ENCODE data around the gene IFNAR1.
A peak's percentile ranks its signal among the peaks of the same experiment; 100 is the strongest.
"Not testable (repeated sequence)": the region's sequence is repeated elsewhere in the genome, so short reads cannot be mapped to it uniquely, and the experiment has no call there.

IFNAR1 gene

DNA sequence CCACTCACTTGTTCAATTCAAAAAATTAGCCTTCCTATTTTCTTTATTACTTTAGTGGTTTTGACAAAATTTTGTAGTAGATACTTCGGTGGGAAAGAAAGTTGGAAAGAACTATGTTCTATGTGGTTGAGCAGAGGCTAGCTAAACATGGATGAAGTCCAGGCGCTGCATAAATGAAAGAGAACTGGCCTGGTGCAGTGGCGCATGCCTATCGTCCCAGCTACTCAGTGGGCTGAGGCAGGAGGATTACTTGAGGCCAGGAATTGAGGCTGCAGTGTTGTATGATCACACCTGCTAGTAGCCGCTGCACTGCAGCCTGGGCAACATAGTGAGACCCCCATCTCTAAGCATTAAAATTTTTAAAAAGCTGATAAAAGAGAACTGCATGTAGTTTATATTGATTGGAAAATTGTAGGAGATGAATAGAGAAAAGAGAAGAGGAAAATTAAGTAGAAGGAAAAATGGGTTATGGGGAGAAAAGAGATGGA lies 21.0 kb downstream of the IFNAR1 start:
- DNase-seq: no peak
- TF ChIP-seq POLR2A (IDR thresholded peaks at IDR 0.05; ENCODE audit: low read length) (no peak), GATA1 (IDR thresholded peaks at IDR 0.05; ENCODE audit: low read depth, low read length) (no peak)

DNA sequence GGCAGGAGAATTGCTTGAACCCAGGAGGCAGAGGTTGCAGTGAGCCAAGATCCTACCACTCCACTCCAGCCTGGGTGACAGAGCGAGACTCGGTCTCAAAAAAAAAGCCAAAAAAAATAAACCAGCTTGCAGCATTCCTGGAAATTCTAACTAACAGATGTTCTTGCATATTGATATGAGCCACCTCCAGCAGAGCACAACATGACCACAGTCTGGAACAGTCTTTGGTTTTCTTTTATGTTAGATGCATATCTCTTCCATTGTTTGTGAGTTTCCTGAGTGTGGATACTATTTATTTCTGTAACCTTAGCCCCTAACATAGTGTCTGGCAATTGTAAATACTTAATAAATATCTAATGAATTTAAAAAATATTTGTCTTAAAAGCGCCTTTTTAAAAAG lies 23.9 kb downstream of the IFNAR1 start:
- no peak for TF ChIP-seq GATA1 (IDR thresholded peaks at IDR 0.05; ENCODE audit: low read depth, low read length)
- no peak for TF ChIP-seq POLR2A (IDR thresholded peaks at IDR 0.05; ENCODE audit: low read length)
- DNase-seq: no peak

DNA sequence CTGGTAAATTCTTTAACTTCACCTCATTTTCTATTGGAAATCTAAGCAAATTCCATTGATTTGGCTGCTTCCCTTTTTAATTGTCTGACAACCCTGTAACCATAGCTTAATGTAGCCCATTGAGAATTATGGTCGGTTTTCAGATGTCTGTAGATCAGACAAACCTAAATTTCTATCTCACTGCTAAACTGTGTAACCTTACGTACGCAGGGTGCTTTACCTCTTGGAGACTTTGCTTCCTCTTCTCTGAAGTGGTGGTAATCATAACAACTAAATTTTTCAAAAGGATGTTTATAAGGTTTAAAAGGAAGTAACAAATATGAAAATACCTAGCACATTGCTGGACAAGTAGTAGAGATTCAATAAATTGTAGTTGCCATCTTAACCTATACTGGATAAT lies 25.9 kb downstream of the IFNAR1 start:
- TF ChIP-seq GATA1 (IDR thresholded peaks at IDR 0.05; ENCODE audit: low read depth, low read length): no peak
- TF ChIP-seq POLR2A (IDR thresholded peaks at IDR 0.05; ENCODE audit: low read length): no peak

DNA sequence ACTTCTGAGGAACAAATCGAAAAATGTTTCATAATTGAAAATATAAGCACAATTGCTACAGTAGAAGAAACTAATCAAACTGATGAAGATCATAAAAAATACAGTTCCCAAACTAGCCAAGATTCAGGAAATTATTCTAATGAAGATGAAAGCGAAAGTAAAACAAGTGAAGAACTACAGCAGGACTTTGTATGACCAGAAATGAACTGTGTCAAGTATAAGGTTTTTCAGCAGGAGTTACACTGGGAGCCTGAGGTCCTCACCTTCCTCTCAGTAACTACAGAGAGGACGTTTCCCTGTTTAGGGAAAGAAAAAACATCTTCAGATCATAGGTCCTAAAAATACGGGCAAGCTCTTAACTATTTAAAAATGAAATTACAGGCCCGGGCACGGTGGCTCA lies 30.6 kb downstream of the IFNAR1 start:
- no peak for DNase-seq
- TF ChIP-seq POLR2A (IDR thresholded peaks at IDR 0.05; ENCODE audit: low read length): no peak
- no peak for TF ChIP-seq GATA1 (IDR thresholded peaks at IDR 0.05; ENCODE audit: low read depth, low read length)

More for the DNA sequence above, 25.9 kb downstream of the IFNAR1 start:
- DNase-seq: no peak

DNA sequence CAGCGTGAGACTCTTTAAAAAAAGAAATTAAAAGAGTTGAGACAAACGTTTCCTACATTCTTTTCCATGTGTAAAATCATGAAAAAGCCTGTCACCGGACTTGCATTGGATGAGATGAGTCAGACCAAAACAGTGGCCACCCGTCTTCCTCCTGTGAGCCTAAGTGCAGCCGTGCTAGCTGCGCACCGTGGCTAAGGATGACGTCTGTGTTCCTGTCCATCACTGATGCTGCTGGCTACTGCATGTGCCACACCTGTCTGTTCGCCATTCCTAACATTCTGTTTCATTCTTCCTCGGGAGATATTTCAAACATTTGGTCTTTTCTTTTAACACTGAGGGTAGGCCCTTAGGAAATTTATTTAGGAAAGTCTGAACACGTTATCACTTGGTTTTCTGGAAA lies 31.2 kb downstream of the IFNAR1 start:
- TF ChIP-seq GATA1 (IDR thresholded peaks at IDR 0.05; ENCODE audit: low read depth, low read length) (no peak), POLR2A (IDR thresholded peaks at IDR 0.05; ENCODE audit: low read length) (no peak)
- no peak for DNase-seq

DNA sequence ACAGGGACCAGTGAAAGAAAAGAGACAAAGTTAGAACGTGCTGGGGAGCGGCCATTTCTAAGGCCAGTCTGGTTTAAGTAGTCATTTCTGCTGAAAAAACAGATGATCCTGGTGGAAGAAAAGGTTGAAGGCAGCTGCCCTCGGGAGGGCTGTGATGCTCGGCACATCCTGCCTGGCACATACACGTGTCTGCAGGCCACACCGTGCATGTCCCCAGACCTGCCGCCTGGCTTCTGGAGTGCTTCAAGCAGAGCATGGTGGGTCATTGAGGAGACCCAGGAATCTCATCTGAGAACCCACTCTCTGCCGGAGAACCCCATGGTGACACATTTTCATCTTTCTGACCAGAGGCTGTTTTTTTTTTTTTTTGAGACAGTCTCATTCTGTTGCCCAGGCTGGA lies 32.4 kb downstream of the IFNAR1 start:
- no peak for TF ChIP-seq GATA1 (IDR thresholded peaks at IDR 0.05; ENCODE audit: low read depth, low read length)
- TF ChIP-seq POLR2A (IDR thresholded peaks at IDR 0.05; ENCODE audit: low read length): no peak
- DNase-seq: no peak

DNA sequence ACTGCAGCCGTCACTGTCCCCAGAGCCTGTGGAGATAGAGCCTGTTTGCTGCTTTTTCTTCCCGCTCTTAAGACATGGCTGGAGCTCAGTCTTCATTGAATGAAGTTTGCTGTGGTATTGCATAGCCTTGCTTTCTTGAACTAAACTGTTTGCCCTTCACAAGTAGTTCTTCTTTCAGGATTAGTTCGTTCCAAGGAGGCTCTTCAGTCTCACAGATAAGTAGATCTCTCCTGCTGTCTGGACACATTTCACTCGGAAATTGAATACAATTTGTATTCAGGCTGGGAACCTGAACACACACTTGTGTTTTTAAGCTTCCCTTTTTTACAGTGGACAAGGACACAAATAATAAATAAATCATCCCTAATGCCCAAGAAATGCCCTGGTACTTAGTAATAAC lies 34.7 kb downstream of the IFNAR1 start:
- DNase-seq: no peak
- no peak for TF ChIP-seq GATA1 (IDR thresholded peaks at IDR 0.05; ENCODE audit: low read depth, low read length)
- TF ChIP-seq POLR2A (IDR thresholded peaks at IDR 0.05; ENCODE audit: low read length): no peak

DNA sequence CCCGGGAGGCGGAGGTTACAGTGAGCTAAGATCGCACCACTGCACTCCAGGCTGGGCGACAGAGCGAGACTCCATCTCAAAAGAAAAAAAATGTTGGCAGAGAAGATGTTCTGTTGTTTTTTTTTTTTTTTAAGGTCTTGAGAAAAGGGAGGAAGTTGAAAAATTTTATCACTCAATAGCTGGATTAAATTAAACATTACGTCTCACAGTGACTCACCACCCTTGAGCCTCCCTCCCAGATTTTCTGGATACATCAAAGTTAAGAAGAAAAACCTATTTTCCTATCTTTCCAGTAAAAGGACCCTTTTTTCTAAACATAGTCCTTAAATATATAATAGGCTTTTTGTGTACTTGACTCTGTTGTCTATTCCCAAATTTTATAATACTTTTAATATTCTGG lies 35.5 kb downstream of the IFNAR1 start:
- DNase-seq: no peak
- TF ChIP-seq GATA1 (IDR thresholded peaks at IDR 0.05; ENCODE audit: low read depth, low read length): no peak
- TF ChIP-seq POLR2A (IDR thresholded peaks at IDR 0.05; ENCODE audit: low read length): no peak

DNA sequence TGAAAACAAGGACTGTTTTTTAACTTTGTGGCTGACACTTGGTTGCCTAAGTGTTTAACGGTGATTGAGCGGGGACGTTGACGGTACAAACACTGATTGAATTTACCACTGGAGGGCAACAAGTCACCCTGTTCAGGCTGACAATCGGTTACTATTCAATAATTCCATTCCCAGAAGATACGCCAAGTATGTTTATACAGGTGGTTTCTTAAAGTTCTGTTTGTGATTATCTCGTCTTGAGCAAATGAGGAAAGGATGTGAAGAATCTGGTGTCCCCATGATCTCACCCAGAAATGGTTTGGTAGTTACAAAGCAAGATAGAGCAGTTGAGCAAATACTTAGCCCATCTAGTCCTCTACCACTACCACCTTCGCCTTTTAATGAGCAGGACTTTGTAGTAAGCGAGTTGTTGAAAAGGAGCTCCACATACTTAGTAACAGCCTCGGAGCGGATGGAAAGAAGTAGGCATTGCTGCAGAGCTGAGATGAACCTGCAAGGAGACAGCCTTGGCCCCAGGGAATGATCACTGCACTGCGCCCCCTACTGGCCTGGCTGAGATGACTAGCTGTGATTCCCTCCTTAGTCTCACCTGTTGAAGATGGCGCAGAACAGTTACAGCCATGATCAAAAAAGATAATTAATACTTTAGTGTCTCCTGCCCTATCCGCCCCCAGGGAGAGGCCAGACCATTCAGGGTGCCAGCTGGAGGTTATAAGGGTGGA lies 36.3 kb downstream of the IFNAR1 start:
- TF ChIP-seq POLR2A (IDR thresholded peaks at IDR 0.05; ENCODE audit: low read length): no peak
- TF ChIP-seq GATA1 (IDR thresholded peaks at IDR 0.05; ENCODE audit: low read depth, low read length): no peak
- DNase-seq: peak; percentile 67 to 83

DNA sequence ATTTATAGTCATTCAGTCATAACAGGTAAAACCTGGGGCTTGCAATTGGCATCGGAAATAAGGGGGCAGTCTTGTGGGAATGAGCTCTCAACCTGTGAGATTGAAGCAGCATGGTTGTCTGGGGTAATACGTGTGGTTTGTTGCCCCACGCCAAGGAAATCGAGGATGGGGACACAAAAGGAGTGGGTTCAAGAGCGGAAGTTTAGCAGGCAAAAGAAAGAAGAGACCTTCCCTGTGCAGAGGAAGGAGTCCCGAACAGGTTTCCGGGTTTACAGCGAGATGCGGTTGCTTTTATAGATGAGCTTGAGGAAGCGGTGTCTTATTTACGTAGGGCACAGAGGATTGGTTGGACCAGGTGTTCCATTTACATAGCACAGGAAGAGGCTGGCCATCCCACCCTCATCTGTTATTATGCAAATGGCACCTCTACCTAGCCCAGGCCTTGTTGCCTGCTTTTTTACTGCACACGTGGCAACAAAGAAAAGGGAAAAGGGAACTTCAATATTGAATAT lies 37.3 kb downstream of the IFNAR1 start:
- DNase-seq: no peak
- TF ChIP-seq POLR2A (IDR thresholded peaks at IDR 0.05; ENCODE audit: low read length) (peak; percentile 58), GATA1 (IDR thresholded peaks at IDR 0.05; ENCODE audit: low read depth, low read length) (no peak)

DNA sequence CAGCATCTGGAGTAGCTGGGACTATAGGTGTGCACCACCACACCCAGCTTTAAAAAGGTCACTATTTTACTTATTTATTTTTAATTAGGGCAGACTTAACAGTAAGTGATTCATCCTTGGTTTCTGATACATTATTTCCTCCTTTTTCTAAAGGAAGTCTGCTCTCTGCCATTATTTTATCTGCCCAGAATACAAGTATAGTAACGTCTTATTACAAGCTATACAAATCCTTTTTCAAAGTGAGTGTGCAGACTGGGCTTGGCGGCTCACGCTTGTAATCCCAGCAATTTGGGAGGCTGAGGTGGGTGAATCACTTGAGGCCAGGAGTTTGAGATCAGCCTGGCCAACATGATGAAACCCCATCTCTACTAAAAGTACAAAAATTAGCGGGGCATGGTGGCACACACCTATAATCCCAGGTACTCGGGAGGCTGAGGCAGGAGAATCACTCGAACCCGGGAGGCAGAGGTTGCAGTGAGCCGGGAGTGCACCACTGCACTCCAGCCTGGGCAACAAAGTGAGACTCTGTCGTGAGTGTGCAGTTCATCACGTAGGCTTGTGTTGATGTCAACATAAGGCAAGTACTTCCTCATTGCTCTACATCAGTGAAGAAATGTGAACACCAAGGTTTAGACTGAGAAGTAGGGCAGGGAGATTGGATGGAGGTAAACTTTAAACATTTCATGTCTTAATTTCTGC lies 39.3 kb downstream of the IFNAR1 start:
- not testable (repeated sequence) for DNase-seq

DNA sequence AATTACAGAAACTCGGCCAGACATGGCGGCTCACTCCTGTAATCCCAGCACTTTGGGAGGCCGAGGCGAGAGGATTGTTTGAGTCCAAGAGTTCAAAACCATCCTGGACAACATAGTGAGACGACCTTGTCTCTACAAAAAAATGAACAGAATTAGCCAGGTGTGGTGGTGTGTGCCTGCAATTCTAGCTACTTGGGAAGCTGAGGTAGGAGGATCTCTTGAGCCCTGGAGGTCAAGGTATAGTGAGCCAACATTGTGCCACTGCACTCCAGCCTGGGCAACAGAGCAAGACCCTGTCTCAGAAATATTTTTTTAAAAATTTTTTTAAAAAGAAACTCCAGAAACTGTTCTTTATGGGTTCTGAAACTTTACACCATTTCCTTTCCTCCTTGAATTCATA lies 40.1 kb downstream of the IFNAR1 start:
- DNase-seq: no peak
- no peak for TF ChIP-seq GATA1 (IDR thresholded peaks at IDR 0.05; ENCODE audit: low read depth, low read length)

DNA sequence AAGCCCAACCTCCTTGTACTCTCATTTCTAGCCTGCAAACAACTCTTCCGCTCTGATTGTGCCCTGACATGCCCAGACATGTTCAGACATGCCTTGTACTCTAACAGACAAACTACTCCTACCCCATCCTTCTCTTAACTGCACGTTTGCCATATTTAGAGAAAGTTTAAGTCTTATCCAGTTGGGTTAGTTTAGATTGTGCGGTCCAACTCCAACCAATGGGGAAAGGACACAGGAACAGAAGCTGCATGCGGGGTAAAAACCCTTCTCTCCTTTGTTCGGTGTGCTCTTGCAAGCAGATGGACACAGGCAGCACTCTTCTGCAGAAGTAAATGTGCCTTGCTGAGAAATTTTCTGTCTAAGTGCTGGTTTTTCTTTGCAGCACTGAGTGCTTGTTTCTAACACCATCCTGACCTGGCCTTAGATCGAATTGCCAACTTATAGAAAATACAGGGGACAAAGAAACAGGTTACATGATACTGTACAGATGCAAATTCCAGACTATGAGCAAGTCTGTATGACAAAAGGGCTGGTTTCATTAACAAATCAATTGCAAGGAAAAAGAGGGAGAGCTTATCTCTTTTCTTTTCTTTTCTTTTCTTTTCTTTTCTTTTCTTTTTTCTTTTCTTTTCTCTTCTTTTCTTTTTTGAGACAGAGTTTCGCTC lies 42.7 kb downstream of the IFNAR1 start:
- peak in 1 of 2 experiments; percentile 15 for DNase-seq
- TF ChIP-seq GATA1 (IDR thresholded peaks at IDR 0.05; ENCODE audit: low read depth, low read length) (no peak), POLR2A (IDR thresholded peaks at IDR 0.05; ENCODE audit: low read length) (no peak)

DNA sequence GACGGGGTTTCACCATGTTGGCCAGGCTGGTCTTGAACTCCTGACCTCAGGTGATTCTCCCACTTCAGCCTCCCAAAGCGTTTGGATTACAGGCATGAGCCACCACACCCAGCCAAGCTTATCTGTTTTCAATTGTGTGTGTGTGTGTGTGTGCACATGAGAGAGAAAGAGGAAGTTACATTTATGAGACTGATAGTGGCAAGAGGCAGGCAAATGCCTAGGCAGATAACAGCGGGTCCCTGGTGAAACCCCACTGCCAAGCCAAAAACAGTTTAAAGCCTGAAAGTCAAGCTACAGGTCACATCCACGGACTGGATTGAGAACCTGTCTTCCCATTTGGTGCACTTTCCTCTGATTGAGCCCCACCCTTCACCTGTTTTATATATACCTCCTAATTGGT lies 43.4 kb downstream of the IFNAR1 start:
- peak; percentile 21 to 78 for DNase-seq

More for the DNA sequence above, 43.4 kb downstream of the IFNAR1 start:
- no peak for TF ChIP-seq POLR2A (IDR thresholded peaks at IDR 0.05; ENCODE audit: low read length)
- no peak for TF ChIP-seq GATA1 (IDR thresholded peaks at IDR 0.05; ENCODE audit: low read depth, low read length)

All from erythroblast (primary cell).